ENCODE measurements around the gene NAA16.

GRCh38 chr13:41325752-41326151 is 14.7 kb downstream of the NAA16 start:
- TF ChIP-seq CTCF (IDR thresholded peaks at IDR 0.05) (no peak), POLR2A (IDR thresholded peaks at IDR 0.05) (no peak)
